ENCODE measurements around the gene CNTN1.

Gene CNTN1

DNA sequence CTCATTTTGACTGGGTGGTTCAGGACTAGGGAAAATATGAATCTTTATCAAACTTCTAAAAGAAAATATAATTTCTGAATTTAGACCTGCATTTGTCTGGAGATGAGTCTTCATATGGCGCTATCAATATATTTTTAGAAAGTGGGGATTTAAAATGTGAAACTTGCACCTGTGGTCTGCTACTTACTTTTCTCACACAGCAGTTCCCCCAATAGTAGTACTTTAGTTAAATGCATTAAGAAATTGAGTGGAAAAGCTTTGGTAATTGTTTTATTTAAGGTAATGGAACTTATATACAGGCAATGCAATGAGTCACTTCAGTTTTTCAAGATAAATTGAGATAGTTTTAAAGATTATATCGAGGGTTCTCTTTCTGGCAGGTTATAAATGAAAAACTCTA is 91.9 kb downstream of the CNTN1 start:
- DNase-seq: no peak

DNA sequence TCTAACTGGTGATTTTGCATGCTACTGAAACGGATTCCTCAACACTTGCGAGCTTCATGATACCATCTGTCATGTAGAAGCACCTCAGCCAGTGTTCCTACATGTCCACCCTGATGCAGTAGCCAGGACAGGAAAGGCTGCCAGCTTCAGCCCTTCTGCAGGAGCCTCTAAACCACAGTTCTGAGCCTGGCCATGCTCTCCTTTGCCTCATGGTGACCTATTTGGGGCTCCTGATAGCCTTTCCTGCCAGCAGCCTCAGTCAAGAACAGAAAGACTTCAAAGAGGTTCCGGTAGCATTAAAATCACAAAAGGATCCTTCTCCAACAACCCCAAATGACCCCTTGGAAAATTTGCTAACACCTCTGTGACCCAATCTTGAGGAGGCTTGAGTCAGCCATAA is 96.0 kb downstream of the CNTN1 start:
- DNase-seq: no peak

DNA sequence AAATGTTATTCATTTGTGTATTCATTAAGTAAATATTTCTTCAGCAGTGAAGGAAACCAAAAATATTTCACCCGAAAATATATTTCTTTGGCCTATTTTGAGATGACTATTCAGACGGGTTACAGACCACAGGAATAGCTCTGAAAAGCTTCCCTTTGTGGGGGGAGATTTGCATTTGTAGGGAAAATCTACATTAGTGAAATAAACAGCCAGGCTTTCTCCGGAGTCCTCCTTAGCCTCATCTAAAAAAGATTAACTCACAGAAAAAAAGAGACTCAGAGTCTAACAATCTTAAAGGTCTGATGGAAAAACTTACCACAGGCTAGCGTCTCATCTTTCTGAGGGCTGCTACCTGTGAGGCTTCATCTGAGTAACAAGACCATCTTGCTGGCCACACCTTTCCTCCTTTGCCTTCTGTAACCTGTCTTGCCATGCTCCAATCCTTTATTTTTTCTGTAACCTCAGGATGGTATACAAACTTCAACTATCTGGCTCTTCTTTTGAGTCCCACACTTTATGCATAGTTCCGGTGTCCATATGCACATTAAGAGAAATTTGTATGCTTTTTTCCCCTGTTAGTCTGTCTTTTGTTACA is 100.7 kb downstream of the CNTN1 start:
- DNase-seq: no peak

DNA sequence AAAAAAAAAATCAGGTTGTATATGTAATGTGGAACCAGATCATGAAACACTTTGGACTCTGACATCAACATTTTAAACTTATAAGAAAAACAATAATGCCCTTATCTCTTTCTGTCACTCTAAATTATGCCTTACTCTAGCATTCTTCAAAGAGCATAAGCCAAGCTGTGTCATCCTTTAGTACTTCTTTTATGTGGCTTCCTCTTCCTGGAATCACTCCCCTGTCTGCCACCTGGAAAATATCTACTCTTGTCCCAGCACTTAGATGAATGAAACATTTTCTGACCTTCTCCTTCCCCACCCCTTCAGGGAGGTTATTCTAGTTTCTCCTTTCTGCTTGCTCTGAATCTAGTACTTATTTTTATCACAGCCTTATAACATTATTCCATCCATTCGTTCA is 101.2 kb downstream of the CNTN1 start:
- DNase-seq: no peak

DNA sequence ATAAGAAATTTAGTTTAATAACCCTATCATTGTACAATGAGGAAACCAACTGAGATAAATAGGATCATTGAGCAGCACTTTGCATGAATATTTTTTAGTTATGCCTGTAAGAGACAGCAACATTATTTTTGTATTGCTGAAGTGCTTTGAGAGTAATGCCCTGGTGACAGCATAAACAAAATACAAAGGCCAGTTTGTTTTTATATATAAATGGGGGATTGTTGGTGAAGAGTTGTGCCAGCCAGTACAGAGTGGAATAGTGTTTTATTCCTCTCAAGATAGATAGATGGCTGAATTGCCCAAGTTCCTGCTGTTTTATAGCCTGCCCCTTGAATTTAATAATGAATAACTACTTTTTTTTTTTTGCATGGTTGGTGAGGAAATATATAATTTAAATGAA is 101.8 kb downstream of the CNTN1 start:
- no peak for DNase-seq

DNA sequence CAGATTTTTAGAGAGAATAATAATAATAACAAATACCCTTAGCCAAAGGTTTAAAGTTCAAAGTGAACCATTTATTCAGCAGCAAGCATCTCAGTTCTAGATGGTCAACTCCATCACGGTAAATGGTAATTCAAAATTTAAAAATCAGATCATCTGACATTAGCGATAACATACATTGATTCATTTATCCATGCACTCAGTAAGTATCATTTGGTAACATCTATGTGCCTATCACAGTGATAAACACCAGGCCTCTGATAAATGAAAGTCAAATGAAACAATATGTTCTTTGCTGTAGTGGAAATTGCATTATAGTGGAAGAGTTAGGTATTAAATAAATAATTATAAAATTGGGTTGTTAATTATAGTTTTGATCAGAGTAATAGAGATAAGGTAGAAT is 108.8 kb downstream of the CNTN1 start:
- no peak for DNase-seq

DNA sequence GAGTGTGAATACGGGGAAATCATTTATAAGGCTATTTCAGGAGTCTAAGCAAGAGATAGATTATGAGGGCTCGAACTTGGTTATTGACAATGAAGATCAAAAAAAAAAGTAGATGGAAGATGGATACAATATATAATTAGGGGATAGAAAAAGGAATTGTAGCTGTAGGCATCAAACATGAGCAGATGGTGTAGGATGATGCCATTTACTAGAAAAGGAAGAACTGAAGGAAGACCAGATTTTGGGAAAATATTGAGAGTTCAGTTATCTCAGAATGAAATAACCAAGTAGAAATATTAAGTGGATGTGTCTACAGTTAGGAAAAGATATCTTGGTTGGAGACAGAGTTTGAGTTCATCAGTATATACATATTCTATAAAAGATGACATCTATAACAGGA is 109.6 kb downstream of the CNTN1 start:
- no peak for DNase-seq

DNA sequence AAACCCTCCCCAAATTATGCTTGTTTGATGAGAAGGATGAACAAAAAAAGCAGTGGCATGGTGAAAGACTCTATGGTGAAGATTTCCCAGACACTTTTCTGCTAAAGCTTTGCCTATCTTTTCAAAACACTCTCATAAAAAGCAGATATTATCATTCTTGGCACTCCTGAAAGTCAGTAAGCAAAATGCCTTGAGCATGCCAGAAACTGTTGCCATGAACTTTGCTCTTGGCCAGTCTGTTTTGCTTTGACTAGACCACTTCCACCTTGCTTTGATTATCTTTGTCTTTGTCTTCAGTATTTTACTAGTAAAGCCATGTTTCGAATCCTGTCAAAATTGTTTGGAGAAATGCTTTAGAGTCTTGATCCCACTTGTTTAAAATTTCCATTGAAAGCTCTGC is 110.4 kb downstream of the CNTN1 start:
- no peak for DNase-seq

DNA sequence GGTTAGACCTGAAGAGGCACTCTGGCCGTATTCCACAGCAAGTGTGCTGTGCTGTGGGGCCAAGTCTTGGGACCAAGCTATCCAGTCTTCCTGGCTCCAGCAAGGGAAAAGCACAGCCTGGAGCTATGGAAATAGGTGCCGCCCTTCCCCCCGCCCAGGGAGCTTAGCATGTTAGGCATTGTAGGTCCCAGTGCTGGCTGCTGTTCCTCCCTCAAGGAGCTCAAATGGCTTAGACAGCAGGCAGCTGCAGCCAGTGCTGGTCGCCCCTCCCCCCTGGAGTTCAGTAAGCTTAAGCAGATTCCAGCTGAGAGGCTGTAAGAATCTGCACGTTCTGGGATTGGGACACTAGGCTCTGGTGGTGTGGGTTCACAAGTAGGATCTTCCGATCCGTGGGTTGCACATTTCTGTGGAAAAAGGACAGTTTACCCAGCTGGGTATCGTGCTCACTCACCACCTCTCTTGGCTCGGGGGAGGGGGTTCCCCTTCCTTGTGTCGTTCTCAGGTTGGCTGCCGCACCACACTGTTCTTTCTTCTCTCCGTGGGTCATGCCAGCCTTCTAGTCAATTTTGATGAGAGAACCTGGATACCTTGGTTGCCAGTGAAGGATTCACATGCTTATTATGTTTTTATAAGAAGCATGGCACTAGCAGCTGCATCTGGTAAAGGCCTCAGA is 127.3 kb downstream of the CNTN1 start:
- no peak for DNase-seq

DNA sequence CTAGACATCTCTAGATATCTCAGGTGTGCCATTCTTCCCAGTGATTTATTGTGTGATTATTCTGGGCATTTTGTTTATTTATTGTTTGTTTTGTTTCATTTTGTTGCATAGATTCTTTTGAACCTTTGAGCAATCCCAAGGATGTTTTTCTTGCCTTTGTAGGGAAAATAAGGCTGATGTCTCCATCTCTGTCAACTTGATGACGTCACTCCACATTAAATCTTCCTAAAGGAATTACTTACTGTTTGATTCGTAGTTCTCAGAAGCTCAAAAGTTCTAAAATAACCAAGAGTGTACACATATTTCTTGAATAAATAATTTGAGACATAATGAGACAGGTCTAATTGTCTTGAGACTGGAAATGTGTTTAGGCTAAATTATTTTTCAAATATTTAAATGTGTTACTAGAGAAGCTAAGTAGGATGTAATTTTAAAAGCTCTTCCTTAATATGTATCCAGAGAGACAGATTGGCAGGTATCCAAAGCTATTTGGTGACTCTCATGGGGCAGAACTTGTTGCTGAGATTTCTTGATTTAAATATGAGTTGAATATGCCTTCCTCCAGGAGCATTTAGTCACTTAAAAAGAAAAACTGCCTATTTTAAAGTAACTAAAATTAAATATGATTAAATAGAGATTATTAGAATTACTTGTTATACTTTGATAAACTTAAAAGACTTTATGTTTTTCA is 128.7 kb downstream of the CNTN1 start:
- DNase-seq: no peak

DNA sequence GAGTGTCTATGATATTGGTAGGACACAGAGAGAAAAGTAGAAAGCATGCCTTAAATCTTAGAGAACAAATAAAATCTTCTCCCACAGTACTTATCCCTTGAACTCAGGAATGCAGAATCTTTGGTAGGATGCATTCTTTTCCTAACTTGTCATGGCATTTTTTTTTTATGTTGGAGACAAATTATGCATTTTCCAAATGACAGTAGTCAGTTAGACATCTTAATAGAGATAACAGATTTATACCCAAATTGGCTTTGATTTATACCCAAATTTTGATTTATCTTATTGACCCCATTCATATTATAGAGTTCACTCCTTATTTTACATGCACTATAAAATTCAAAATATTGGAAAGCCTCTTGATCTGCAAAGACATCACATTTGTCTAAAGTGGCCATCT is 132.9 kb downstream of the CNTN1 start:
- DNase-seq: no peak

DNA sequence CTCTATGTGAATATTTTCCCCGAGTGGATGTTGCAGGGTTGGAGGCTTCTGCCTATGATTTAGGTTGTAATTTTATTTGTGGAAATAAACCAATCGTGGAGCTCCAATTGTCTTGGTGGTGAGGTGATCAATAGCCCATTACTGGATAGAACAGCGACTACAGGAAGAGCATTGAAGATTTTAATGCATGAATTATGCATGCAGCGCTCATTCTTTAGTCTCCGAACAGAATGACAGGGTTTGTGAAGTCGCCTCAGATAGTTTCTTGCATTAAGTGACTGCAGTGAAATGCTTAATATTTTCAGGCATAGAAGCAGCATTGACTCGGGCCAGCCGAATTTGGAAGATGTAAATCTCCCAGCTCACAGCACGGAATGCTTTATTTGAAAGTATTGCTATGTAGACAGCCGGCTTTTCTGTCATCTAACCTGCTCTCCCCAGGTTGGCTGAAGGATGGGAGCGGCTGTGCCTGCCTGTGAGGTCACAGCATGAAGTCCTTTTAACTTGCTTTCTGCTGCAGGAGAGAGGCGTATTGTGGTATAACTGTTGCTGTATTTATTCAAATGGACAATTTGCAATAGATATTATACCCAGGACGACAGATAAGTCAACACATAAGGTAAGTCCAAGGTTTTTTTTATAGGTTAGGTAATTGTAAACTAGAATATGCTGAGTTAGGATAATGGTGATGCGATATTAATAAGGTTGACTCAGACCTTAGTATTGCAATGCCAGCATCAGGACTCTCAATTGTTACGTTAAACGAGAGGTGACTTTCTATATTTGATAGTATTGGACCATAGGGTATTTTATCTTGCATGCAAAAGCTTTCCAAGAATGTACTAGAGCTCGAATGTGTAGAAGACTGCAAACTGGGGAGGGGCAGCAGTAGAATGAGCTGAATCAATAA is 135.7 kb downstream of the CNTN1 start:
- DNase-seq: no peak

DNA sequence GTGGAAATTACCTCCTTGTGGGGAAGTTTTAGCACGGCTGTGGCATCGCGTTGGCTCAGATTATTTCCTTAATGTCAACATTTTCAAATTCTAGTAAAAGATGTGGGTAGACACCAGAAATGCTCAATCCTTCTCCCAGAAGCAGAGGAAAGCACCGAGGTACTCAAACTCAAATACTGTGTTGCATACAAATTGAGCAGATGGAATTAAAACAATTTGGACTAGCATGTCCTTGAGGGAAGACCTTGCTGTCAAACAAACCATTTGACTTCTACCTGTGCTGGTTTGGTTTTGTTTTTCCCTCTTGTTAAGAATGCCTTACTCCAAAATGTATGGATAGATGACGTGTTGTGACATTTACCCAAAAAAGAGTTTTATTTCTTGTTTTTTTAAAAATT is 136.4 kb downstream of the CNTN1 start:
- DNase-seq: no peak

DNA sequence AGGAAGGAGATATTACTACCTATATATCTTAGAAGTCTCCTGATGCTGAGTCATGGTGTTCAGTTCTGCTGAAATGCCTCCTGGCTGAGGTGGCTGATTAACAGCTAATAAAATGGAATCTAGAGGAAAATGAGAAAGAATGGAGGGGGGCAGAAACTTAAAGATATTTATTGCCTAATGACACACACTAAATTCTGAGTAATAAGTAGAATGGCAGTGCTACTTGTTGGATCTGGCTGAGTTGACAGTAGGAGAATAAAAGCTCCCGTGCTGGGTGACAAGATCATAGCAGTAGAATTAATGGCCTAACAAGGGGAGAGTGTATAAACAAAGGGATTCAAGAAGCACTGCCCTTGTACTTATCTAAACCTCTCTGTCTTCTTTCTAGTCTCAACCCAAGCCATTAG is 137.5 kb downstream of the CNTN1 start:
- DNase-seq: no peak

DNA sequence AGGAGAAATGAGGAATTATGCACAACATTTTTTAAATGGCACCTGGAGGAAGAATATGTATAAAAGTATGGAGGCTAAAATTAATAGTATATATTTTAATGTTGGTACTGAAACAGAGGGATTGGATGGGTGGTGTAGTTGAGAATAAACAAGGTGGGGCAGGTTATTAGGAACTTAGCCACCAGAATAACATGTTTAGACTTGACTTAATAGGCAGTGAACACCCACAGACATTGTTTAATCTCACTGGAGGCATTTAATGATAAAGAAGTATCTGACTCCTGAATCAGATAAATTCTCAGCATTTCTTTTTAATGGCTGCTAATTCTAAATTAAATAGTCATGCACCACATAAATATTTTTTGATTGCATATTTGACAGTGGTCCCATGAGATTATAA is 139.7 kb downstream of the CNTN1 start:
- DNase-seq: no peak

DNA sequence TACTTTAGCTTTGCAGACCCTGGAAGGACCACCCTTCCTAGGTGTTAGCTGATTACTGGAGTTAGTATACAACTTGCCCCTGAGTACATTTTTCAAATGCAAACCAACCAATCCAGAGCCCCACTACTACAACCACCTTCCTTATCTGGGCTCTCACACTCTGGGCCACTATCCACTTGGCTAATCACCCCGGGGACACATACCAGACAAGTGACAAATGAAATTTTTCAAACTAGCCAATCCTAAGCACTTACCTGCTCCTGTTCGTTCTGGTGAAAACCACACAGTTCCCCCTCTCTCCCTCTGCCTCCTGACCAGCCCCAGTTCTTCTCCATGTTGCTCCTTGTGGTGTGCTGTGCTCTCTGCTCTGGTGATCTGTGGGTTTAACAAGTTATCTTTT is 140.4 kb downstream of the CNTN1 start:
- DNase-seq: no peak

DNA sequence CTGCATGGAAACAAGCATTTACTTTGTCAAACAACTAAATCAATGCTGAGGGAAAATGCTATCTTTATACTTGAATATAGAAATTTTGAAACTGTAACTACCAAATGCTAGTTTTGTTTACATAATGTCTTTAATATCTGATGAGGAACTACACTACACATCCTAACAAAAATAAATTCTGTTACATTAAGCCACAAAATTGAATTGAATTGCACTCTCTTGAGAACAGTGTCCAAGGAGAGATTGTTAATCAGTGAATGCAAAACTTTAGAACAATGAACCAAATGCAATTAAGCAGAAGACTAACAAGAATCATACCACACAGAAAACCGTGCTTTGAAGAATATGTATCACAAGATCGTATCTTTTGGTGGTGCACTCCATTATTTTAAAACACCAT is 141.6 kb downstream of the CNTN1 start:
- DNase-seq: no peak

DNA sequence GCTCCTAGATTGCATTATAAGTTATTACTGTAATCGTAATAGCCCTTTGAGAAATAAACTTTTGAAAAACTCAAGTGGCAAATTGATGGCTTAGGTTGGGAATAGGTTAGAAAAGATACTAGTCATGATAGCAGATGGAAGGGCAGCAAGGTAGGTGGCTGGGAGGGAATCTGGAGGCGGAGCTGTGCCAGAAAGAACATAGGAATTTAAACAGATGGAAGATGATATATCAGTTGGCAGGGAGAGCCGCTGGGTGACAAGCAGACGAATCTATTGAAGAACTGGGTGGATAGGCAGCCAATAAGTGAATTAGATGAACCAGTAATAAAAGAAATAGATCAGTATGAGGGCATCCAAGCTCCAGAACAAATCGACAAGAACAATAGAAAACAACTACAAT is 142.1 kb downstream of the CNTN1 start:
- no peak for DNase-seq

DNA sequence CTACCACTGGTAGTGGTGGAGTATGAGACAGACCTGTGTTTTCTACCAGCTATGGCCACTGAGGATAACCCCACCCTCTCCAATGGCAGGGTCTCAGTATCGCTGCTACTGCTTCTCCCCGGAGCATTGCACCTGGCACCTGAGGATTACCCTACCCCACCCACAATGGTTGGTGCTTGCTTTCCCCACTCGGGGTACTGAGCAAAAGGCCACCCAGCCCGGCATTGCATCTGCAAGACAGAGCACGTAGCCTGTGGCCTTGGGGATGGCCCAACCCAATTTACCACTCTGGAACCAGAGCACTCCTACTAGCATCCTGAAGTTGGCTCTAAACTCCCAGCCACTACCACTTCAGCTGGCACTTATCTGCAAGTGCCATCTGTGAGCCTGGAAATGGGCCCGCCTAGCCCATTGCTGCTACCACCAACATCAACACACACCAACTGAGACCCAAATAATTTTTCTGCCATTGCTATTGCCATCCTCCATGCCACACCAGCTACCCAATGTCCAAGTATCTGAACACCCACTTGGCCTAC is 145.7 kb downstream of the CNTN1 start:
- no peak for DNase-seq

DNA sequence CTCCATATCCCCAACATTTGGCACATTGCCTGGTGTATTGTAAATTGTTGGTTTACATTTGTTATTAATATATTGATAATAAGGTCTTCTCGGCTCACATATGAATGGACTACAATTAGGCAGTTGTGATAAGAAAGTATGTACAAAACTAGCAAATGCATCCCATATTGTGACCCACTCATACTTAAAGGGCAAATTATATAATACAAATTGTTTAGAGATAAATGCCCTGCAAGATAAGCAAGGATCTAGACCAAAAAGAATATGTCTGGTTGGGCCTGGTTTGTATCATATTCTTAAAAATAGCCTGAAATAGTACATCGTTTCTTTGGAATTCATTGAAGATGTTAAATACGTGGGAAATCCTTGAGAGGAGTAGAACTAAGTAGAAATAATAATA is 151.3 kb downstream of the CNTN1 start:
- DNase-seq: no peak

DNA sequence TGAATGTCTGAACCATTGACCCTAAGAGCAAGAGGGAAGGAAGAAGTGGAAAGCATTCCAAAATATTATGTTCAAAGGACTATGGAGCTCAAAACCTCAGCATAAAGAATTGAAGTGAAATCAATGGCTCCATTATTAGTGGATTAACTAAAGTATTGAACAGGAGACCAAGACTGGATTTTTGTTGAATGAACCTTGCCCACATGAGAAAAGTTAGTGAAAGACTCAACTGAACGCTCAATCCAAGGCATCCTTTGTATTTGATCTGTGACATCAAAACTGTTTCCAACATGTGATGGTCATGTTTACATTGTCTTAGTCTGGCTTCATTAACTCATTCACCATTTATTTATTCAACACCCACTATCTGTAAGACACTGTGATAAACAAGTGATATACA is 161.0 kb downstream of the CNTN1 start:
- no peak for DNase-seq

DNA sequence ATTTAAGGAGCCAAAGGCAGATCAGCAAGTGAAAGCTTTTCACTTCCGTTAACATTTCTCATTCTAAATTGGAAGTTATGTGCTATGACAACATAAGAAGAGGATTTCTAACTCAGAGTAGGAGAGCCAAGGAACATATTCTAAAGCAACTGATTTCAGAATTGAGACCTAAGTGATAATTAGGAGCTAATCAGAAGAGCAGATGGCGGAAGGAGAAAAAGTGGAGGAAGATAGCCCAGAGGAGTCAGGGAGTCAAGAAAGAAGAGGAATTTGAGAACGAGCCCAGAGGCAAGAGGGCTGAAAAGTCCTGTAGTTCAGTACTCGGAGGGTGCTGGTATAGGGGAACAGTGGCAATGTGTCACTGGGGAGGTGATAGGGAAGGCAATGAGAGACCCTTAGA is 162.4 kb downstream of the CNTN1 start:
- no peak for DNase-seq

DNA sequence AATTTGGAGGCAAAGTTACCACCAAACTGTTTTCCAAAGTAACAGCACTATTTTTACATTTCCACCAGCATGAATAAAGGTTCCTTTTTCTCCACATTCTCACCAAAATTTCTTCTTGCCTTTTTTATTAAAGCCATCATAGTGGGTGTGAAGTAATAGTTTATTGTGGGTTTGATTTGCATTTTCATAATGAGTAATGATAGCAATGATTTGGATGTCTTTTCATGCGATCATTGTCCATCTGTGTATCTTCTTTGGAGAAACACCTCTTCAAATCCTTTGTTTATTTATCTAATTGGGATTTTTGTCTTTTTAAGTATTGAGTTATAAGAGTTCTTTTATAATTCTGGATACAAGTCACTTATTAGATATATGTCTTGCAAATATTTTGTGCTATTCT is 172.7 kb downstream of the CNTN1 start:
- DNase-seq: no peak
